ENCODE measurements around the gene GASK1A.
"Not testable (repeated sequence)": the region's sequence is repeated elsewhere in the genome, so short reads cannot be mapped to it uniquely, and the experiment has no call there.

Gene GASK1A

DNA sequence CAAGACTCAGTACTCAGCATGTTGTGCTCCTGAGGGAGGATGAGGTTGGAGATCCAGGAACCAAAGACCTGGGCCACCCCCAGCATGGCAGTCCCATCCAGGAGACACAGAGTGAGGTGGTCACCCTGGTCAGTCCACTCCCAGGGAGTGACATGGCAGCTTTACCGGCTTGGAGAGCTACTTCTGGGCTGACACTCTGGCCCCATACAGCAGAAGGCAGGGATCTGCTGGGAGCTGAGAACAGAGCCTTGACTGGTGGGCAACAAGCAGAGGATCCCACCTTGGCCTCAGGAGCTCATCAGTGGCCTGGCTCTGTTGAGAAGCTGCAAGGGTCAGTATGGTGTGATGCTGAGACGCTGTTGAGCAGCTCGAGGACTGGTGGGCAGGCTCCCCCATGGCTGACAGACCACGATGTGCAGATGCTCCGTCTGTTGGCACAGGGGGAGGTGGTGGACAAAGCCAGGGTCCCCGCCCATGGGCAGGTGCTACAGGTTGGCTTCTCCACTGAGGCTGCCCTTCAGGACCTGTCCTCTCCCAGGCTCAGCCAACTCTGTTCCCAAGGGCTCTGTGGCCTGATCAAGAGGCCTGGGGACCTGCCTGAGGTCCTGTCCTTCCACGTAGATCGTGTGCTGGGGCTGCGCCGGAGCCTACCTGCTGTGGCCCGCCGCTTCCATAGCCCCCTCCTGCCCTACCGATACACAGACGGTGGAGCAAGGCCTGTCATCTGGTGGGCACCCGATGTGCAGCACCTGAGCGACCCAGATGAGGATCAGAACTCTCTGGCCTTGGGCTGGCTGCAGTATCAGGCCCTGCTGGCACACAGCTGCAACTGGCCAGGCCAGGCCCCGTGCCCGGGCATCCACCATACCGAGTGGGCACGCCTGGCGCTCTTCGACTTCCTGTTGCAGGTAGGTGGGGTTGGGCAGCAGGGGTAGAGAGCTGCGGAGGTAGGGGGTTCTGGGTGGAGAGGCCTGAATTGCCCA, 53.8 kb downstream of the GASK1A start:
- DNase-seq = no peak

DNA sequence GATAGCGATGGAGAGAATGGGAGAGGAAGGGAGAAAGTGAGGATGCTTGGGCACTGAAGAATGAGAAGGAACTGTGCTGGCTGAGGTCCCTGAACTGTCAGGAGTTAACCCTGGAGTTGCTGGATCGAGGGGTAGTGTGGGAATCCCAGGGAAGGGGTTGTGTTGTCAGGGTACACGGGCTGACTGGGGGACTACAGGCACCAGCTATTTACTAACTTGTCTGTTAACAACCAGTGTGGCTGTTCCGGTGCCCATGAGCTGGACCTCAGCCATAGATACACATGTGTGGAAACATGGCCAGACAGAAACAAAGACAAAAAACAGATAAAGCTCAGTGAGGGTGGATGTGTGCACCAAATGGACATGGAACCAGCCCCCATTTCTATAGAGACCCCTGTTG, 55.1 kb downstream of the GASK1A start:
- no peak for DNase-seq

DNA sequence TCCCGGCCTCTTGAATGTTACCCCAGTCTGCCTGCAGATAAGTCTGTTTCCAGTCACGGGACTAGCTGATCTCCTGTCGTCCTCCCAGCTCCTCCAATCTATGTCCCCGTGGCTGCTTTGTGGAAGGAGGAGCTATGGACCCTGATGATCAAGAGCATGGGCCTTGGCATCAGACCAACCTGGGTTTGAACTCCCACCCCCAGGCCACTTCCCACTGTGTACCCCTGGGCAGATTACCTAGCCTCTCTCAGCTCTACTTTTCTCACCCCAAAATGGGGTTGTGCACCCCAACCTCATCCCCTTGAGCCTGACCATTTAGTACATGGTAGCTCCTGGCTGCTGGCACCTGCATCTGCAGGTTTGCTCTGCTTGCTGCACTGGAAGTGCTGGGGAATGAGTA, 55.8 kb downstream of the GASK1A start:
- no peak for DNase-seq

DNA sequence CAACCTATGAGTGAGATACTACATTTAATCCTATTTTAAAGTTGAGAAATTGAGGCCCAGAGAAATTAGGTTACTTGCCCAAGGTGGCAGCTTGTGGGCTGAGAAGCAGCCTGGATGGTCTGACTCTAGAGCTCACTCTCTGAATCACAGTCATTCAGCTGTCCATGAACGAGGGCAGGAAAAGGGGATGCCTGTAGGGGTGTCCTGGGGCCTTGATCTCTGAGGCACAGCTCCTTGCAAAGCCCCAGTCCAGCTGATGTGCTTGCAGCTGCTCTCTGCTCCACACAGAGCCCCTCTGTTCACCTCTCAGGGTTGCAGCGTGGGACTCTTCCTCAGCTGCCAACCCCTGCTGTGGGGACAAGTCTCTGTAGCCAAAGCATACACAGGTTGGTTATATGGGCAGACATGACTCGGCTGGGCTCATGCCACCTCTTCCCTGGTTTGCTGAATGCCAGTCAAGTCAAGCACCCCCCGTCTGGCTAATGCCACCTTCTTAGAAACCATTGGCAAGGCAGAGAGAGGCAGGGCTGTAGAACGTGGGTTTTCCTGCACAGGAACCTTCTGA, 56.8 kb downstream of the GASK1A start:
- DNase-seq = no peak

DNA sequence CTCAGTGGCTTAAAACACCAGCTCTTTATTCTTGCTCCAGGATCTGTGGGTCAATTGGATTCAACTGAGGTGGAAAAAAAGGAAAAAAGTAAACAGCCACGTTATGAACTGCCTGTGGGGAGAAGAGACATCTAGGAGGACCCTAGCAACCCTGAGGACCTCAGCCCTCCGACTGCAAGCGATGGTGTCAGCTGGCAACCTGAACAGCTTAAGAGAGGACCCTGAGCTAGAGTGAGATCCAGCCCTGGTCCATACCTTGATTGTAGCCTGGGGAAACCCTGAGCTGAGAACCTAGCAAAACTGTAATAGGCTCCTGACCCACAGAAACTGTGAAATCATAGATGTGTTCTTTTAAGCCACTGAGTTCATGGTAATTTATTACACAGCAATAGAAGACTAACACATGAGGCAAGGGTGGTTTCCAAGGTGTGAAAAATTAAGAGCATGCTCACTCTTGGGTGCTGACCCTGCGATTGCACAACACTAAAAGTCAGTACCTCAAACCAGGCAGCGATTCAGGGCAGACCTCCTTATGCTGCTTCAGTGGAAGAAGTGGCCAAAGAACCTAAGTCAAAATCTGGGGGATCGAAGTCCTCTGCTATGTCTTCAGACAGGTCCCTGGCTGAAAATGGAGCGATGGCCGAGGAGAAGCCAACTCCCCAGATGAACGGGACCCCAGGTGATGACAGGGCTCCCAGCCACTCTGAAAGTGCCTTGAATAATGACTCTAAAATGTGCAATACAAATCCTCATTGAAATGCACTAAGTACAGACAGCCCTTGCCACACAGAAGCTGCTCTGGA, 57.7 kb downstream of the GASK1A start:
- no peak for DNase-seq

DNA sequence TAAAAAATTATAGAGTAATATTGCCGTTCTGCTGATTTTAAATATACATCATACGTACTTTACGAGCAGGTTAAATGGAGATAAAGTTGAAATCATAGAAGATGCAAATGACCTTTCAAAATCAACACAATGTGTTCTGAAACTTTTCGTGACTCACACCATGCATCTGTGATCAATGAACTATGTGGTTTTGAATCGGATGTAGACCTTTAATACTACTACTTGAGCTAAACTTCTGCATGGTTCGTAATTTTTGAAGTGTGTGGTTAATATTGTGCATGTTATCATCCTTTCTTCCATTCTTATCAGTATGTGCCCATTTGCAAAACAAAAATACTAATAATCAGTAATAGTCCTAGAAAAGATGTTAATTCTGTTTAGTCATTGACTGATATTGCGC, 58.9 kb downstream of the GASK1A start:
- no peak for DNase-seq

DNA sequence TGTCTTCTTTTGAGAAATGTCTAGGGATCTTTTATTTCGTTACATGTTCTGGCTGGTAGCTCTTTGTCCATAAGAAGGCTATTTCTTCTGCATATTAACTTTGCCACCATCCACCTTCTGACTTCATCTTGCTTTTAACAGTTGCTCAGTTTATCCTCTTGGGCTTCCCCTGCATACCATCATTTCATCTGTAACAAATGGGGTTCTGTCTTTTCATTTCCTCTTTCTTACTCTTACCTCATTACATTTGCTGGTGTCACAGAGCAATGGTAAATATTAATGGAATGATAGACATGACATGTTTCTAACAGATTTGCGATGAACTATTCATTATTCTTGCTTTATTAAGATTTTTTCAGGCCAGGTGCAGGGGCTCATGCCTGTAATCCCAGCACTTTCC, 62.4 kb downstream of the GASK1A start:
- no peak for DNase-seq

DNA sequence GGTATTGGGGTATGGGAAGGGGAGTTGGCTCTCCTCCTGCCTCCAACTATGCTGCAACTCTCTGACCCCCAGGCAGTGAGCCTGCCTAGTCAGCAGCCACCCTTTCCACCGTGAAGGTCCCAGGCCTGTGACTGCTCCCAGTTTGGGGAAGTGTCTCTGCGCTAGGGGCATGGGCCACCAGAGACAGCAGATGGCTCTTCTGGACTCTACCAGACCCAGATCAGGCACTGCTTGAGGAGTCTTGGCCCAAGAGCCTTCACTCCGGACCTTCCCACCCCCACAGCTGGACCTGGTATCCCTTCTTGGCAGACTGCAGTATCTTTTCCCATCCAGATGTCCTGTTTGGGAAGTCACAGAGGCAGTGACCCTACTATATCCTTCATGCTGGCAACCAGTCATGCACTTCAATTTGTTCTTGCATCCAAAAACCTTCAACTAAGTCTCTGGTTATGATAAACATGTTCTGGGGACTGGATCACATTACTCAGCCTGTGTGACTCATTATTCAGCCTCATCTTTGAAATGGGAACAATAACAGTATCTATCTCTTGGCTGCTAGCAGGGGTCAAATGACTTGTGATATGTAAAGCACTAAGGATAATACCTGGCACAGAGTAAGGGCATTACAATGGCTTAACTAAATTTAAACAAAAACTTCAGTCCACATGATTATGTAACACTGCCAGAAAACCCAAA, 64.1 kb downstream of the GASK1A start:
- no peak for DNase-seq

DNA sequence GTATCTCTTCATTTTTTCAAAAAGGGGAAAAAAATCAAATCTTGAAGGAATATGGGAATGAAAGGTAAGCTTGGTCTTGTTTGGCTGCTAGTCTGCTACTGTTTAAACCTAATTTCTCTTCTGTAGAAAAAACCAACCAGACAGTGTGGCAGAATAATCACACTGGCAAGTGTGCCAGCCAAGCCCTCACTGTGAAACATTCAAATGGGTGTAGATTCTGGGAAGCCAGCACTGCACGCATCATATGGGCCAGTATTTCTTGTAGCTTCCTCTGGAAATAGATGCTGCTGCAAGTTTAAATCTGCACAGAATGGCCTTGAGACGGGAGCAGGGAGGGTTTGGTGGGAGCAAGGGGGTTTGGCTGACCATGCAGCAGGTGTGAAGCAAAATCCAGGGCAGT, 64.7 kb downstream of the GASK1A start:
- DNase-seq = no peak

DNA sequence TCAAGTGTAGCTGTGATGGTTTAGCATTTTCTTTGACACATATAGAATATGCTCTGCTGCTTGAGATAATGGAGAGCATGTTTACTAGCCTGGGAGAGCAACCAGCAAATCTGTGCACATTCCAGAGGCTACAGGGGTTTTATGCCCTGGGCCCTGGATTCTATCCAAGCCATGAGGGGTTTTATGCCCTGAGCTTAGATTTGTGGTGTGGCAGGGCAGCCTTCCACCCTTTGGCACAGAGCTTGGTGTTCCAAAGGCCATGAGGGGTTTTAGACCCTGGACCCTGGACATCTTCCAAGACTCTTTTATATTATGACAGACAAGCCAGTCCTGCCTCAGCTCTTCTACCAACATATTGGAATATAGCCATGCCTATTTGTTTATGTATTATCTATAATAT, 66.0 kb downstream of the GASK1A start:
- not testable (repeated sequence) for DNase-seq

DNA sequence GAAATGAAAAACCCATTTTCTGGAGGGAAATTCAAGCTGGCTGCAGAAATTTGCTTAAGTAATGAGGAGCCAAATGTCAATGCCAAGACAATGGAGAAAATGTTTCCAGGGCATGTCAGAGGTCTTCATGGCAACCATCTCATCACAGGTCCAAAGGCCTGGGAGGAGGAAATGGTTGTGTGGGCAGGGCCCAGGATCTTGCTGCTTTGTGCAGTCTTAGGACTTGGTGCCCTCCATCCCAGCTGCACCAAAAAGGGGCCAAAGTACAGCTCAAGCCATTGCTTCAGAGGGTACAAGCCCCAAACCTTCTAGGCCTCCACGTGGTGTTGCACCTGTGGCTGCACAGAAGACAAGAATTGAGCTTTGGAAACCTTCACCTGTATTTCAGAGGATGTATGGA, 67.5 kb downstream of the GASK1A start:
- DNase-seq = no peak

DNA sequence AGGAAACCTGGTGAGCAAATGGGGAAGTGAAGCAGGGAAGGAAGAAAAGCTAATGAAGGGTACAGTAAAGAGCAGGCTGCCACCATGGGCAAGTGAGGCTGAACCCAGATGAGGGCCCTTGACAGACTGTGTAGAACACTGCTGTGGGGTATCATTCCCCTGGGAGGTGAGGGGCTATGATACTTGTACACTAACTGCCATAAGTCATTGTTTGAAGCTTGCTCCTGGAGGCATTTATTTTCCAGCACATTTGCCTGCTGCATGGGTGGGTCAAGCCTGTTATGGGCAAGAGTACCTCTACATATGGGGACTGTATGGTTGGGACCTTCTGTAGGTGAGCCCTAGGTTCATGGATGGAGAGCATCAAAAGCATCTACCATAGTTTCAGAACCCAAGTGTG, 69.4 kb downstream of the GASK1A start:
- DNase-seq = no peak

DNA sequence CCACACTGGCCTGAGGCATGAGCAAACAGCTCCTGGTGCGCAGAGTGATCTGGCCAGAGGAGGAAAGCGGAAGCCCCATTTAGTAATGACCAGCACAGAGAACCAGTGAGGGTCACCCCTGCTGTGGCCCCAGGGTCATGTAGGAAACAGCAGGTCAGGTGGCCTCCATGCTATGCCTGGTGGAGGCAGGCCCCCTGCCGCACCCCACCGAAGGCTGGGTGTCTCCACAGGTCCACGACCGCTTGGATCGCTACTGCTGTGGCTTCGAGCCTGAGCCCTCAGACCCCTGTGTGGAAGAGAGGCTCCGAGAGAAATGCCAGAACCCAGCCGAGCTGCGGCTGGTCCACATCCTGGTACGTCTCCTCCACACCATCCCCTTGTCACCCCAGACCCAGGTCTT, 74.2 kb downstream of the GASK1A start:
- no peak for DNase-seq

DNA sequence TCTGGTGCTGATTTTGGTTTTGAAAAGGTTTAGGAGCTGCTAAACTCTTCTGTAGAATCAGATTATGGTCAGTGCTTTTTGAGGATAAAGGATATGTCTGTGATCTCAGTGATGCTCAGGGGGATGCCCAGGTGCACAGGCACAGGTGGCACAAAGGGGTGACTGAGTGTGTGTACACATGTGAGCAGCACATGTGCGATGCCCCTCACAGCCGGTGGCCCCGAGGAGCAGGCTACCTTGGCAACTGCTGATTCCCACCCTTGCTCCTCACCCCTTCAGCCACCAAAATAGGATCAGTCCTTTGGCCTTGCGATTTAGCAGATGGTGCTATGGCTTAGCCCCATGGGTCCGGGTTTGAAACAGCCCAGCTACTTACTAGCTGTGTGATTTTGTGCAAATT, 75.6 kb downstream of the GASK1A start:
- DNase-seq = no peak

DNA sequence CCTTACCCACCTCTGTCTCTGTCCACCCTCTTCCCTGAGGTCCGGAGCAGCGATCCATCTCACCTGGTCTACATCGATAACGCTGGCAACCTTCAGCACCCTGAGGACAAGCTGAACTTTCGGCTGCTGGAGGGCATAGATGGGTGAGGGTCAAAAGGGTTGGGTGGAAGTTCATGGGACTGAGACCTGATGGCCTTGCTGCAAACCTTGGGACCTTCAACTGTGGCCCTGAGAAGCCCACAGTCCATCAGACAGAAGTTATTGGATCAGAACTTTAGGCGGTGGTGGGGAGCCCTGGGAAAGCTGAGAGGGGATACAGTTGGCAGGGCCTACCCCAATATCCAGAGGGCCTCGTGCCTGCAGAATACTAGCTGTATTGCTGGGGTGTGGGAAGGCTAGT, 76.3 kb downstream of the GASK1A start:
- DNase-seq = no peak

DNA sequence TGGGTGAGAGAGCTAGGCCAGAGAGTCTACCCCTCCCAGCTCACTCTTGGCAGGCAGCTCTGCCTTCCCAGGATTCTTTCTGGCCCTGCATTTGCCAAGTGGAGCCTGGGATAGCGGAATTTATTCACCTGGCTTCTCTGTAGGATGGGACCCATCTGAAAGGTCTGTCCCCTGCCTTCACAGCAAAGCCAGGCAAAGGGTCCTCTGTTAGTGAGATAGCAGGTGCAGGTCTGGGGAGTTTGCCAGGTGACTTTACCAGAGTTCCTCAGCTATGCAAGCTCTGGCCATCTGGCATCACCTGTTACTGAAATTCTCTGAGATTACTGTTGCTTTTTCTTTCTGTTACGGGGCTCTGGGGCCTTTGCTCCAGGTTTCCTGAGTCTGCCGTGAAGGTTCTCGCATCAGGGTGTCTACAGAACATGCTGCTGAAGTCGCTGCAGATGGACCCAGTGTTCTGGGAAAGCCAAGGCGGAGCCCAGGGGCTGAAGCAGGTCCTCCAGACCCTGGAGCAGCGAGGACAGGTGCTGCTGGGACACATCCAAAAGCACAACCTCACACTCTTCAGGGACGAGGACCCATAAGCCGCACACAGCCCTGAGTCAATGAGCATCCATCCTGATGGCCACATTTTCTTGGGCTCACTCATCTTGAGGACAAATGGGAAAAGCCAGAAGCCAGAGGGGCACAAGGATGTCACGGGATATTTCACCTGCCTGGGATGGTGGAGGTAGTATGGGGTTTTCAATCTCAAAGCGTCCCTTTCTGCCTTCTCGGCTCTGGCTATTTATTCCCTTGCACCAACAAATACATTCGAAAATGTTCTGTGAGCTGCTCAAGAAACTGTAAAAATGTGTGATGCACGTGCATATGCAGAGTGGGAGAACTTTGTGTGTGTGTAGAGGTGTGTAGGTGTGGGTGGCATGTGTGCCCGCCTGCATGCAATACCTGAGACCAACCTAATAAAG, 77.0 kb downstream of the GASK1A start:
- no peak for DNase-seq

DNA sequence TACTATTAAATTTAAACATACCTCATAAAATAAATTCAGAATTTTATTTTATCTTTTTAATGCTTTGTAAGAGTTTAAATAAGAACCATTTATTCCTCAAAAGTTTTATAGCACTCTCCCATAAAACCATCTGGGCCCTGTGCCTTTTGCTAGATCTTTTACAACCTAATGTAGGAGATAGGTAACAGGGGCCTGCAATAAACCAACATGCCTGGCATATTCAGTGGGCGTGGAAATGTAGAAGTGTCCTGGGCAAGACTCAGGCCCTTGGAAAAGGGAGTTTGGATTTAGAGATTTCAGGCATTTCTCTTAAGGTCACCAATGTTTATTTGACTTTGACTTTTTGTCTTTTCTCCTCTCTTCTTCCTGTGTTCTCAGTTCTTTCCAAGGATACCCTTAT, 80.3 kb downstream of the GASK1A start:
- no peak for DNase-seq

DNA sequence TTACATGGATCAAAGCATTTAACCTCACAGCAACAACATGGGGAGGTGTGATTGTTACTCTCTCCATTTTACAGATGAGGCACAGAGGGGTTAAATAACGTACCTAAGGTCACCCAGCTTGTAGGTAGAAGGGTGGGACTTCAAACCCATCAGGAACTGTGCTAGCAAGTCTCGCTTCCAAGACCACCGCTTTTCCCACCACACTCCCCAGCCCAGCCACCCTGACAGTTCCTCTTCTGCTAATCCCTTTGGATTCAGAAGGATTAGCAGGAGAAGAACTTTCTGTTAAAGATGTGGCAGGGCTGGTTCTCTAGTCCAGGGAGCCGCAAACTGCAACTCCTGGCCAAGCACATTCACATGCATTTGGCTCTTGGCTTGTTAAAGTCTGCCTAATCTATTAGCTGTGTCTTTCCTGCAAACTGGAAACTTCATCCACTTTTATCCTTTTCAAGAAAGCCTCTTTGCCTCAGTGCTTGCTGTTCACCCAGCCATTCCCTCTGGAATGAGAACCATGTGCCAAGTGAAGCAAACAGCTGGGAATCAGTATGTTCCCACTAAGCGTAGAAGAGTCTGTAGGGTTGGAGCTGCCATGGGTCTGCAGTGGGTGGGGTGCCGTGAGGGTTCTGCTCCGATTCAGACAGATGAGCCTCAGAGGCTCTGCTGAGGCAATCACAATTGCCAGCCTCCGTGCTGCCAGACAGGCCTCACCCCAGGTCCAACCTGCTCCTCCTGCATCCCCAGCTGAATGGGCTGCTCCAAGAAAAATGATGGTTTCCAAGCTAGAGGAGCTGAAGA, 82.2 kb downstream of the GASK1A start:
- DNase-seq = no peak

DNA sequence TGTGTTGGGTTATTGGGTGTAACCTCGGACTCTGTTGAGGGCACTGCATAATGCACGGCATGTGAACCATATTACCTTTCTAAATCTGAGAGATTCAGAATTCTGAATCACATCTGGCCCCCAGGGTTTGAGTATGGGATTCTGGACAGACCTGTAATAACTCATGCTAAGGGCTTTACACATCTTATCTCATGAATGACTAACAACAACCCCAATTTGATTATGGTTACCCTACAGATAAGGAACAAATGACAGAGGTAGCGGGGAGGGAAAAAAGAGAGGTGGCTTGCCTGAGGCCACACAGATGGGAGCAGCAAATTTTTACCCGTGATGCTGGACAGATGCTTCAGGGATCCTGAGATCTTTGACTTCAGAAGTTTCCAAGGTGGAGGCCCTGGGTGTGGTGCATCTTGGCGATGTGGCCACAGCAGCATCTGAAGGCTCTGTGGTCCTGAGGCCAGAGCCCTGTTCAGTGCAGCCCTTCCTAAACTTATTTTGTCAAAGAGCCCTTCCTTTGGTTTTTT, 83.0 kb downstream of the GASK1A start:
- DNase-seq = no peak

DNA sequence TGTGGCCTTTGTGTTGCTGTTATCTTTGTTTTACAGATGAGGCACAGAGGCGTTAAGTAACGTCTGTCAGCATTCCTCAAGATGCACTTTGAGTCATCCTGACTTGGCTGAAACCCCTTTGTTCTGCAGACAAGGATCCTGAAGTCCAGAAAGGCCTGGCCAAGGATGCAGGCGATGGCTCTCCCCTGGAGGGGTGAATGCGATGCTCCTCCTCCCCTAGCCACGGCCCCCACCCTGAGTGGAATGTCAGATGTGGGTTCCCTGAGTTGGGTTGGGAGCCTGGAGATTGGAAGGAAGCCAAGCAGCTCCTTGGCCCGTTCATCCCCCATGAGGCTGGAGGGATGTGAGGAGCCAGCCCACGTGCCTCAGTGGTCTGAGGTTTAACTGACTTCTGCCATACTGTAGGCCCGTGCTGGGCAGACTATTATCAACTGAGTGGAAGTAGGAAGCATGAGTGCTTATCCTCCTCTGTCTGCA, 83.5 kb downstream of the GASK1A start:
- no peak for DNase-seq

DNA sequence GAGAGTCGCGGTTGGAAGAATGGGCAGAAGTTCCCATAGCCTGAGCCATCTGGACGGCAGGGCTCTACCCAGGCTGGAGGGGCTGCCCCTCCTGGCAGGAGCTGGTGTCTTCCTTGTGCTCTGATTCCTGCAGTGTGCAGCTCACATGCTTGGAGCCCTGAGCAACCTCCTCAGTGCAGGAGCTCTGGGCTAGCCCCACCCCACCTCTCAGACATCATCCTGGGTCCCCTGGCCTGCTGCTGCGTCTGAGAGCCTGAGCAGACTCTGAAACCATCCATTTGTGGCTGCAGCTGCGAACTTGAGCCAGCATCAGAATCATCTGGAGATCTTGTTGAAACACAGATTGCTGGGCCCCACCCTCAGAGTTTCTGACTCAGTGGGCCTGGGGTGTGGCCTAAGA, 84.0 kb downstream of the GASK1A start:
- DNase-seq = no peak
